AG04450 (cell line): ENCODE measurements around the gene TSKU. TPM values are rescaled to one million over a fixed set of nuclear protein-coding genes. Genes with fewer than 3 reads are reported as not detected.

Source experiments
- CTCF ChIA-PET: fragments of 300-600, 350-600 bp; formaldehyde crosslinking; extraction: SDS; loops from one replicate; lab custom pipeline; 2022; ENCODE audit warnings: antibody characterized with exemption, inconsistent platforms; lab: Charles Lee
- POLR2A ChIA-PET: fragments of 350-600 bp; formaldehyde crosslinking; extraction: SDS; loops from one replicate; lab custom pipeline; 2021; ENCODE audit warnings: antibody characterized with exemption, inconsistent platforms; lab: Yijun Ruan, JAX
- DNase-seq: peaks from one replicate; pipeline ENCODE4 v3.0.0-alpha.2; 2011; ENCODE audit warnings: low read depth, low spot score
- H3K27ac ChIP-seq: one replicate; pipeline ENCODE4 v1.5.1; 2012; ENCODE audit warnings: low read depth, low read length, control low read depth
- H3K27me3 ChIP-seq: one replicate; pipeline ENCODE4 v1.6.0; 2012; ENCODE audit warnings: low read length; ENCODE audit not compliant: control insufficient read depth, insufficient read depth
- H3K4me3 ChIP-seq: 2 replicates; pipeline ENCODE4 v1.5.1; 2011; ENCODE audit warnings: mild to moderate bottlenecking, low read depth, low read length, control low read depth
- H3K9me3 ChIP-seq: 2 replicates; pipeline ENCODE4 v1.5.1; 2012; ENCODE audit warnings: low read length; ENCODE audit not compliant: control insufficient read depth, insufficient read depth
- CTCF ChIP-seq: IDR thresholded peaks from 2 replicates; pipeline ENCODE4 v1.5.1; 2011; ENCODE audit warnings: low read depth, low read length, control low read depth, inconsistent platforms
- polyA plus RNA-seq: library from polyadenylated mRNA; depleted of rRNA; stranded (reverse); fragments of >200 nt; gene quantifications from 2 replicates; pipeline ENCODE4 v1.2.3, GENCODE V29; 2011

TSKU gene
- polyA plus RNA-seq, 1 experiment = 28.8 TPM

- POLR2A ChIA-PET = no interaction called here
- CTCF ChIA-PET = interaction anchor here (1.0 to 7.9 kb wide), 6 partner anchors 12 to 311 kb away, joined by 3 to 175 read pairs (median 21); no protein-coding TSS in a partner anchor
- no peak for TF ChIP-seq CTCF
Observed at GRCh38 chr11:76736266-76736665, 46.9 kb upstream of the TSKU start.

GRCh38 chr11:76736773-76737495 lies 46.2 kb upstream of the TSKU start:
- CTCF ChIA-PET = interaction anchor here (1.0 to 7.9 kb wide), 4 partner anchors 11 to 183 kb away, joined by 3 to 175 read pairs (median 20); no protein-coding TSS in a partner anchor

More at GRCh38 chr11:76736266-76736665, 46.9 kb upstream of the TSKU start:
- Histone ChIP-seq H3K27me3 (peaks cover 12% of the 10 kb centered on the region), H3K9me3 (no peaks in the 10 kb centered on the region), H3K4me3 (no peak overlapping the region), H3K27ac (no peak overlapping the region)
- no peak for DNase-seq

GRCh38 chr11:76738618-76739240 lies 44.4 kb upstream of the TSKU start:
- CTCF ChIA-PET = interaction anchor here (1.7 kb wide), 1 partner anchor 181 kb away, joined by 4 read pairs; no protein-coding TSS in a partner anchor
- Histone ChIP-seq H3K4me3 (no peak overlapping the region), H3K27me3 (no peaks in the 10 kb centered on the region), H3K9me3 (no peaks in the 10 kb centered on the region), H3K27ac (no peak overlapping the region)
- no peak for DNase-seq
- TF ChIP-seq CTCF = no peak
- POLR2A ChIA-PET = no interaction called here

More at GRCh38 chr11:76736773-76737495, 46.2 kb upstream of the TSKU start:
- no peak for TF ChIP-seq CTCF
- Histone ChIP-seq H3K27ac (no peak overlapping the region), H3K9me3 (no peaks in the 10 kb centered on the region), H3K4me3 (no peak overlapping the region), H3K27me3 (peaks cover 7% of the 10 kb centered on the region)
- no peak for DNase-seq
- POLR2A ChIA-PET = no interaction called here

GRCh38 chr11:76739798-76740197 lies 43.4 kb upstream of the TSKU start:
- no peaks in the 10 kb centered on the region for H3K9me3 ChIP-seq
- DNase-seq = no peak
- ChIA-PET POLR2A (no interaction called here), CTCF (interaction anchor here (0.7 to 1.7 kb wide), 3 partner anchors 59 to 180 kb away, joined by 3 to 4 read pairs (median 3); no protein-coding TSS in a partner anchor)
- no peak overlapping the region for H3K27ac ChIP-seq
- no peak overlapping the region for H3K4me3 ChIP-seq
- TF ChIP-seq CTCF = no peak
- H3K27me3 ChIP-seq = no peaks in the 10 kb centered on the region

GRCh38 chr11:76740772-76741171 lies 42.4 kb upstream of the TSKU start:
- ChIA-PET CTCF (interaction anchor here (1.7 to 3.1 kb wide), 2 partner anchors 179 kb away, joined by 4 to 14 read pairs; no protein-coding TSS in a partner anchor), POLR2A (no interaction called here)
- TF ChIP-seq CTCF = no peak
- Histone ChIP-seq H3K27me3 (peaks cover 5% of the 10 kb centered on the region), H3K4me3 (no peak overlapping the region), H3K9me3 (no peaks in the 10 kb centered on the region), H3K27ac (no peak overlapping the region)
- DNase-seq = no peak
